B cell (primary cell): ENCODE results near the gene PDCD4. TPM values are rescaled to one million over a fixed set of nuclear protein-coding genes. Genes with fewer than 3 reads are reported as not detected.

Source experiments
- ATAC-seq: fragments of 200-7000 bp; cut with Tn5 transposase; one replicate; pipeline ENCODE4 v1.10.0; 2021; ENCODE audit warnings: low read depth, mild to moderate bottlenecking, moderate number of reproducible peaks, moderate library complexity
- CTCF ChIA-PET: fragments of 350-600 bp; sonication (Branson Sonifier 250); formaldehyde crosslinking; loops from one replicate; lab custom pipeline; 2021; ENCODE audit warnings: antibody characterized with exemption, inconsistent platforms; lab: Charles Lee
- POLR2A ChIA-PET: fragments of 350-600 bp; sonication (Branson Sonifier 250); formaldehyde crosslinking; loops from one replicate; lab custom pipeline; 2021; ENCODE audit warnings: antibody characterized with exemption; lab: Charles Lee
- DNase-seq: peaks from one replicate; pipeline ENCODE4 v3.0.0; 2013
- H2AFZ ChIP-seq: 2 replicates; pipeline ENCODE4 v1.6.1; 2012; ENCODE audit warnings: mild to moderate bottlenecking, low read depth, low read length; ENCODE audit not compliant: insufficient read depth, poor library complexity, severe bottlenecking
- H3K27ac ChIP-seq, 2 donors: 1 replicate in 1 of 2; 2 replicates in 1 of 2; pipeline ENCODE4 v1.5.1; 2012 to 2013; ENCODE audit warnings: low read length in 2 of 2, mild to moderate bottlenecking in 2 of 2, moderate library complexity in 1 of 2
- H3K27me3 ChIP-seq, 4 experiments: fragments of 200-600 bp in 1 of 4; sonication (generic) in 1 of 4; replicated peaks in 1 of 4; 1 replicate in 2 of 4; 2 replicates in 2 of 4; pipeline versions ENCODE4 v1.6.1 to v1.7.0; 2013 to 2016; ENCODE audit warnings: low read length in 3 of 4, mild to moderate bottlenecking in 2 of 4, mixed read lengths in 1 of 4, moderate library complexity in 1 of 4; ENCODE audit not compliant: insufficient read depth in 4 of 4, control insufficient read depth in 3 of 4; ENCODE audit errors: control extremely low read depth in 1 of 4
- H3K36me3 ChIP-seq, 2 experiments: replicated peaks in 1 of 2; 1 replicate in 1 of 2; 2 replicates in 1 of 2; pipeline versions ENCODE4 v1.6.1 to v1.7.1; 2013; ENCODE audit warnings: low read length in 1 of 2; ENCODE audit not compliant: insufficient read depth in 2 of 2, control insufficient read depth in 1 of 2; ENCODE audit errors: control extremely low read depth in 1 of 2, extremely low read depth in 1 of 2
- H3K4me1 ChIP-seq, 2 donors: fragments of 200-600 bp in 1 of 2; sonication (generic) in 1 of 2; 1 replicate in 1 of 2; 2 replicates in 1 of 2; pipeline versions ENCODE4 v1.5.1 to v1.6.1; 2013 to 2017; ENCODE audit warnings: low read length in 2 of 2; ENCODE audit not compliant: control insufficient read depth in 2 of 2, insufficient read depth in 2 of 2
- H3K4me2 ChIP-seq: replicated peaks from 2 replicates; pipeline ENCODE3; 2012; ENCODE audit warnings: mild to moderate bottlenecking, low read depth, low read length; ENCODE audit not compliant: poor library complexity, severe bottlenecking
- H3K4me3 ChIP-seq, 5 experiments: fragments of 200-600 bp in 1 of 5; sonication (generic) in 1 of 5; 1 replicate in 3 of 5; 2 replicates in 2 of 5; pipeline versions ENCODE4 v1.5.1 to v1.7.0; 2011 to 2016; ENCODE audit warnings: low read length in 4 of 5, mild to moderate bottlenecking in 4 of 5, low read depth in 2 of 5, control low read depth in 1 of 5, moderate library complexity in 1 of 5; ENCODE audit not compliant: insufficient read depth in 1 of 5; ENCODE audit errors: control extremely low read depth in 1 of 5, extremely low read depth in 1 of 5
- H3K79me2 ChIP-seq: fragments of 200-600 bp; sonication (generic); one replicate; pipeline ENCODE4 v1.6.0; 2016; ENCODE audit warnings: low read length; ENCODE audit not compliant: control insufficient read depth, insufficient read depth
- H3K9ac ChIP-seq: fragments of 200-600 bp; sonication (generic); 2 replicates; pipeline ENCODE4 v1.6.1; 2017; ENCODE audit warnings: mild to moderate bottlenecking, low read length, moderate library complexity
- H3K9me3 ChIP-seq, 3 donors: one replicate each; pipeline versions ENCODE4 v1.6.1 to v1.7.1; 2013; ENCODE audit warnings: low read length in 2 of 3; ENCODE audit not compliant: control insufficient read depth in 2 of 3, insufficient read depth in 1 of 3; ENCODE audit errors: control extremely low read depth in 1 of 3
- H4K20me1 ChIP-seq: 2 replicates; pipeline ENCODE4 v1.6.0; 2012; ENCODE audit warnings: mild to moderate bottlenecking, low read length; ENCODE audit not compliant: insufficient read depth, control insufficient read depth, poor library complexity, severe bottlenecking
- H3K27ac Mint-ChIP-seq: one replicate; pipeline ENCODE4 v1.8.0; 2021; ENCODE audit warnings: mixed read lengths
- H3K27me3 Mint-ChIP-seq: one replicate; pipeline ENCODE4 v1.8.0; 2021; ENCODE audit warnings: mixed read lengths
- H3K4me1 Mint-ChIP-seq: one replicate; pipeline ENCODE4 v1.8.0; 2021; ENCODE audit warnings: mixed read lengths
- H3K4me3 Mint-ChIP-seq: one replicate; pipeline ENCODE4 v1.8.0; 2021; ENCODE audit warnings: mixed read lengths
- H3K9me3 Mint-ChIP-seq: one replicate; pipeline ENCODE4 v1.8.0; 2022; ENCODE audit warnings: mixed read lengths; ENCODE audit not compliant: insufficient read depth
- EZH2 ChIP-seq: IDR thresholded peaks from 2 replicates; pipeline ENCODE4 v1.6.1; 2012; ENCODE audit warnings: borderline replicate concordance, low read depth, mild to moderate bottlenecking, moderate library complexity, low read length; ENCODE audit not compliant: insufficient read depth, poor library complexity, severe bottlenecking
- WGBS: methylation state at CpG from one replicate; pipeline ENCODE4 v1.1.5; 2013; ENCODE audit warnings: missing lambda C conversion rate; ENCODE audit not compliant: insufficient coverage; 5-methylcytosine and 5-hydroxymethylcytosine counted together
- intact Hi-C: fragments of 100-400 bp; cut with micrococcal nuclease; formaldehyde crosslinking; loops from one replicate; pipeline ENCODE4 v1.10.0; 2022
- polyA plus RNA-seq: library from polyadenylated mRNA; depleted of rRNA; stranded (reverse); fragments of >200 nt; gene quantifications from 2 replicates; pipeline ENCODE4 v1.2.3, GENCODE V29; 2012
- total RNA-seq, 2 donors: library from RNA; stranded (reverse); fragments of 120-200 nt in 1 of 2; gene quantifications; 1 replicate in 1 of 2; 2 replicates in 1 of 2; pipeline versions ENCODE4 v1.2.3 to v1.2.4, GENCODE V29; 2013 to 2022
- TF ChIP-seq, protein P1 (sequence below): fragments of 200-600 bp; IDR thresholded peaks from one replicate; pipeline ENCODE4 v1.8.0; 2022; ENCODE audit warnings: antibody characterized with exemption, mild to moderate bottlenecking

PDCD4 gene
- total and polyA plus RNA-seq, 2 donors (not counting 1 experiment from before 2014, with no cell fraction given) = 33.9 to 169 TPM

- ChIA-PET CTCF (interaction anchor here (0.9 to 2.5 kb wide), 11 partner anchors 8 to 54 kb away, joined by 3 to 9 read pairs (median 6); partner anchors contain the start of gene PDCD4), POLR2A (interaction anchor here (1.0 to 2.3 kb wide), 5 partner anchors 10 to 54 kb away, joined by 4 to 14 read pairs (median 5); no protein-coding TSS in a partner anchor)
- Histone ChIP-seq H3K9ac (no peak overlapping the region), H3K9me3 (no peaks in the 10 kb centered on the region), H3K27me3 (no peaks in the 10 kb centered on the region), H3K27ac (peak overlapping the region in 1 of 2 donors; percentile 39), H3K4me2 (peak overlapping the region; percentile 46), H3K4me1 (peaks cover 61% of the 10 kb centered on the region in 2 donors), H3K4me3 (no peak overlapping the region), H3K36me3 (no peaks in the 10 kb centered on the region), H4K20me1 (no peaks in the 10 kb centered on the region), H3K79me2 (peaks cover 15% of the 10 kb centered on the region), H2AFZ (peak overlapping the region; percentile 53)
- Mint-ChIP-seq H3K4me3 (peak overlapping the region; percentile 20), H3K4me1 (peaks cover 64% of the 10 kb centered on the region), H3K27ac (peak overlapping the region; percentile 33), H3K27me3 (no peaks in the 10 kb centered on the region), H3K9me3 (no peaks in the 10 kb centered on the region)
- DNase-seq (no peak), ATAC-seq (peak; percentile 26)
- 27% methylated on average over 12 of the region's 12 CpGs for WGBS
- intact Hi-C loops = no loop called here
- TF ChIP-seq, protein P1, sequence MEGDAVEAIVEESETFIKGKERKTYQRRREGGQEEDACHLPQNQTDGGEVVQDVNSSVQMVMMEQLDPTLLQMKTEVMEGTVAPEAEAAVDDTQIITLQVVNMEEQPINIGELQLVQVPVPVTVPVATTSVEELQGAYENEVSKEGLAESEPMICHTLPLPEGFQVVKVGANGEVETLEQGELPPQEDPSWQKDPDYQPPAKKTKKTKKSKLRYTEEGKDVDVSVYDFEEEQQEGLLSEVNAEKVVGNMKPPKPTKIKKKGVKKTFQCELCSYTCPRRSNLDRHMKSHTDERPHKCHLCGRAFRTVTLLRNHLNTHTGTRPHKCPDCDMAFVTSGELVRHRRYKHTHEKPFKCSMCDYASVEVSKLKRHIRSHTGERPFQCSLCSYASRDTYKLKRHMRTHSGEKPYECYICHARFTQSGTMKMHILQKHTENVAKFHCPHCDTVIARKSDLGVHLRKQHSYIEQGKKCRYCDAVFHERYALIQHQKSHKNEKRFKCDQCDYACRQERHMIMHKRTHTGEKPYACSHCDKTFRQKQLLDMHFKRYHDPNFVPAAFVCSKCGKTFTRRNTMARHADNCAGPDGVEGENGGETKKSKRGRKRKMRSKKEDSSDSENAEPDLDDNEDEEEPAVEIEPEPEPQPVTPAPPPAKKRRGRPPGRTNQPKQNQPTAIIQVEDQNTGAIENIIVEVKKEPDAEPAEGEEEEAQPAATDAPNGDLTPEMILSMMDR = no peak
- no peak for TF ChIP-seq EZH2
Measured at GRCh38 chr10:110857265-110858171, 14.2 kb upstream of the PDCD4 start.
